Measurements from ENCODE around the gene KIF2C. TPM values are rescaled to one million over a fixed set of nuclear protein-coding genes. Genes with fewer than 3 reads are reported as not detected.

Gene KIF2C
- total RNA-seq, 1 experiment from 2014 or later, result 92.6 TPM

DNA sequence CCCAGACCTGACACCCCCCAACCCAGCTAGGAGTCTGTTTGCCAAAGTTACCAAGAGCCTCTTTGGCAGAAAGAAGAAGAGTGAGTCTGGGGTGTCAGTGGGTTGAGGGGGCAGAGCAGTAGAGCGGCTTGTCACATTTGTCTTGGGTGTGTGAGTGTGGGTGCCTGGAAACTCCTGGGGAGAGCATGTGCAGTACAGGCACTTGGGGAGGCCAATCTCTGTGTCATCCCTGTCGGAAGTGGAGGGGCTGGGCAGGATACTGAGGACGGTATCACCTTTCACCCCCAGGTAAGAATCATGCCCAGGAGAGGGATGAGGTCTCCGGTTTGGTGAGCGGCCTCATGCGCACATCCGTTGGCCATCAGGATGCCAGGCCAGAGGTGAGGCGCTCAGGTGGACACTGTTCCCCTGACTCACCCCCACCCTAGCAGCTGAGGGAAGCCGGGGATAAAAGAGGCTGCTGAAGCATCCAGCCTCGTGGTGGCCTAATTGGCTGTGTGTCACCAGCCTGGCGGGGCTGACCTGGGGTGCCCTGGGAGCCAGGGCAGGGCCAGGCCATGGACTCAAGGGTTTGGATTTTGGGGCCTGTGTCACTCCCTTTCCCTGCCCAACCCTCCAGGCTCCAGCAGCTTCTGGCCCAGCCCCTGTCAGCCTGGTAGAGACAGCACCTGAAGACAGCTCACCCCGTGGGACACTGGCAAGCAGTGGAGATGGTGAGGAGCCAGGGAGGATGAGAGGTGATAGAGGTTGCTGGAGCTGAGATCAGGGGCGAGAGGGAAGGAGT lies 63.9 kb downstream of the KIF2C start:
- H3K27ac ChIP-seq (ENCODE audit: low read depth, low read length), result peak overlapping the region; percentile 25; the same call in 1 of the 2 replicates
- H3K79me2 ChIP-seq (ENCODE audit: insufficient read depth, low read length), result peaks cover 51% of the 10 kb centered on the region
- H2AFZ ChIP-seq (ENCODE audit: low read depth, low read length, poor library complexity, severe bottlenecking), result no peak overlapping the region
- BruUV-seq (replicated peaks), result no TSS peak
- intact Hi-C loops (cut with micrococcal nuclease), result no loop called here
- ChIA-PET RAD21 (ENCODE audit: low non-redundant PET in 1 of 2, low total read pairs in 2 of 2, uncharacterized antibody in 2 of 2, unreplicated experiment in 2 of 2) (no interaction called here), CTCF (no interaction called here), POLR2A (interaction anchor here (0.6 kb wide), 1 partner anchor 14 kb away, joined by 3 read pairs; no protein-coding TSS in a partner anchor)
- no peaks in the 10 kb centered on the region for H3K9me3 ChIP-seq (ENCODE audit: control insufficient read depth in 1 of 2, insufficient read depth in 1 of 2, low read depth in 1 of 2, low read length in 2 of 2)
- ATAC-seq, result no peak
- peaks cover 41 to 91% of the 10 kb centered on the region in 2 experiments for H3K4me1 ChIP-seq (ENCODE audit: control insufficient read depth in 1 of 2, insufficient read depth in 2 of 2, low read length in 2 of 2)
- H3K27me3 ChIP-seq (ENCODE audit: insufficient read depth, low read length), result no peaks in the 10 kb centered on the region
- no peak overlapping the region for H3K4me3 ChIP-seq (replicated peaks in 1 of 2; ENCODE audit: low read depth in 1 of 2, low read length in 2 of 2)
- peaks cover 3 to 46% of the 10 kb centered on the region in 2 experiments; a peak in 3 of 4 replicates for H3K36me3 ChIP-seq (ENCODE audit: control insufficient read depth in 1 of 2, insufficient read depth in 2 of 2, low read length in 2 of 2)
- H3K9me2 ChIP-seq (ENCODE audit: insufficient read depth), result no peaks in the 10 kb centered on the region
- DNase-seq (ENCODE audit: low read depth, low spot score), result no peak
- TF ChIP-seq, protein P1, sequence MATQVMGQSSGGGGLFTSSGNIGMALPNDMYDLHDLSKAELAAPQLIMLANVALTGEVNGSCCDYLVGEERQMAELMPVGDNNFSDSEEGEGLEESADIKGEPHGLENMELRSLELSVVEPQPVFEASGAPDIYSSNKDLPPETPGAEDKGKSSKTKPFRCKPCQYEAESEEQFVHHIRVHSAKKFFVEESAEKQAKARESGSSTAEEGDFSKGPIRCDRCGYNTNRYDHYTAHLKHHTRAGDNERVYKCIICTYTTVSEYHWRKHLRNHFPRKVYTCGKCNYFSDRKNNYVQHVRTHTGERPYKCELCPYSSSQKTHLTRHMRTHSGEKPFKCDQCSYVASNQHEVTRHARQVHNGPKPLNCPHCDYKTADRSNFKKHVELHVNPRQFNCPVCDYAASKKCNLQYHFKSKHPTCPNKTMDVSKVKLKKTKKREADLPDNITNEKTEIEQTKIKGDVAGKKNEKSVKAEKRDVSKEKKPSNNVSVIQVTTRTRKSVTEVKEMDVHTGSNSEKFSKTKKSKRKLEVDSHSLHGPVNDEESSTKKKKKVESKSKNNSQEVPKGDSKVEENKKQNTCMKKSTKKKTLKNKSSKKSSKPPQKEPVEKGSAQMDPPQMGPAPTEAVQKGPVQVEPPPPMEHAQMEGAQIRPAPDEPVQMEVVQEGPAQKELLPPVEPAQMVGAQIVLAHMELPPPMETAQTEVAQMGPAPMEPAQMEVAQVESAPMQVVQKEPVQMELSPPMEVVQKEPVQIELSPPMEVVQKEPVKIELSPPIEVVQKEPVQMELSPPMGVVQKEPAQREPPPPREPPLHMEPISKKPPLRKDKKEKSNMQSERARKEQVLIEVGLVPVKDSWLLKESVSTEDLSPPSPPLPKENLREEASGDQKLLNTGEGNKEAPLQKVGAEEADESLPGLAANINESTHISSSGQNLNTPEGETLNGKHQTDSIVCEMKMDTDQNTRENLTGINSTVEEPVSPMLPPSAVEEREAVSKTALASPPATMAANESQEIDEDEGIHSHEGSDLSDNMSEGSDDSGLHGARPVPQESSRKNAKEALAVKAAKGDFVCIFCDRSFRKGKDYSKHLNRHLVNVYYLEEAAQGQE (IDR thresholded peaks at IDR 0.05; ENCODE audit: low read depth), result no peak
- TF ChIP-seq EGR1 (IDR thresholded peaks at IDR 0.05; ENCODE audit: low read depth) (no peak), SRF (IDR thresholded peaks at IDR 0.05; ENCODE audit: low read depth) (no peak), POLR2A (IDR thresholded peaks at IDR 0.05; ENCODE audit: borderline replicate concordance, extremely low read depth, insufficient read depth, insufficient read length) (no peak), EZH2 (IDR thresholded peaks at IDR 0.05) (no peak), JUND (IDR thresholded peaks at IDR 0.05) (no peak), EZH2phosphoT487 (IDR thresholded peaks at IDR 0.05; ENCODE audit: borderline replicate concordance) (no peak), CBX3 (IDR thresholded peaks at IDR 0.05; ENCODE audit: low read depth) (no peak), ZNF274 (IDR thresholded peaks at IDR 0.05; ENCODE audit: low read depth, low read length) (no peak), SP1 (IDR thresholded peaks at IDR 0.05; ENCODE audit: low read depth) (no peak), RAD21 (IDR thresholded peaks at IDR 0.05; ENCODE audit: low read depth) (no peak), TCF7L2 (IDR thresholded peaks at IDR 0.05; ENCODE audit: borderline replicate concordance, extremely low read depth, insufficient read depth, insufficient read length) (no peak), CEBPB (IDR thresholded peaks at IDR 0.05; ENCODE audit: low read depth) (no peak), ELF1 (IDR thresholded peaks at IDR 0.05; ENCODE audit: borderline replicate concordance, low read depth) (no peak), FOSL1 (IDR thresholded peaks at IDR 0.05; ENCODE audit: low read depth) (no peak), ZFX (IDR thresholded peaks at IDR 0.05) (no peak)
- TF ChIP-seq, protein P2, sequence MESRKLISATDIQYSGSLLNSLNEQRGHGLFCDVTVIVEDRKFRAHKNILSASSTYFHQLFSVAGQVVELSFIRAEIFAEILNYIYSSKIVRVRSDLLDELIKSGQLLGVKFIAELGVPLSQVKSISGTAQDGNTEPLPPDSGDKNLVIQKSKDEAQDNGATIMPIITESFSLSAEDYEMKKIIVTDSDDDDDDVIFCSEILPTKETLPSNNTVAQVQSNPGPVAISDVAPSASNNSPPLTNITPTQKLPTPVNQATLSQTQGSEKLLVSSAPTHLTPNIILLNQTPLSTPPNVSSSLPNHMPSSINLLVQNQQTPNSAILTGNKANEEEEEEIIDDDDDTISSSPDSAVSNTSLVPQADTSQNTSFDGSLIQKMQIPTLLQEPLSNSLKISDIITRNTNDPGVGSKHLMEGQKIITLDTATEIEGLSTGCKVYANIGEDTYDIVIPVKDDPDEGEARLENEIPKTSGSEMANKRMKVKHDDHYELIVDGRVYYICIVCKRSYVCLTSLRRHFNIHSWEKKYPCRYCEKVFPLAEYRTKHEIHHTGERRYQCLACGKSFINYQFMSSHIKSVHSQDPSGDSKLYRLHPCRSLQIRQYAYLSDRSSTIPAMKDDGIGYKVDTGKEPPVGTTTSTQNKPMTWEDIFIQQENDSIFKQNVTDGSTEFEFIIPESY (IDR thresholded peaks at IDR 0.05; ENCODE audit: extremely low read depth, insufficient replicate concordance, low read length), result no peak
- TF ChIP-seq, protein P3, sequence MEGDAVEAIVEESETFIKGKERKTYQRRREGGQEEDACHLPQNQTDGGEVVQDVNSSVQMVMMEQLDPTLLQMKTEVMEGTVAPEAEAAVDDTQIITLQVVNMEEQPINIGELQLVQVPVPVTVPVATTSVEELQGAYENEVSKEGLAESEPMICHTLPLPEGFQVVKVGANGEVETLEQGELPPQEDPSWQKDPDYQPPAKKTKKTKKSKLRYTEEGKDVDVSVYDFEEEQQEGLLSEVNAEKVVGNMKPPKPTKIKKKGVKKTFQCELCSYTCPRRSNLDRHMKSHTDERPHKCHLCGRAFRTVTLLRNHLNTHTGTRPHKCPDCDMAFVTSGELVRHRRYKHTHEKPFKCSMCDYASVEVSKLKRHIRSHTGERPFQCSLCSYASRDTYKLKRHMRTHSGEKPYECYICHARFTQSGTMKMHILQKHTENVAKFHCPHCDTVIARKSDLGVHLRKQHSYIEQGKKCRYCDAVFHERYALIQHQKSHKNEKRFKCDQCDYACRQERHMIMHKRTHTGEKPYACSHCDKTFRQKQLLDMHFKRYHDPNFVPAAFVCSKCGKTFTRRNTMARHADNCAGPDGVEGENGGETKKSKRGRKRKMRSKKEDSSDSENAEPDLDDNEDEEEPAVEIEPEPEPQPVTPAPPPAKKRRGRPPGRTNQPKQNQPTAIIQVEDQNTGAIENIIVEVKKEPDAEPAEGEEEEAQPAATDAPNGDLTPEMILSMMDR (IDR thresholded peaks at IDR 0.05 in 2 of 3, conservative IDR thresholded peaks at IDR 0.05 in 1 of 3; ENCODE audit: borderline replicate concordance in 1 of 3, insufficient read depth in 1 of 3, low read depth in 2 of 3, low read length in 2 of 3), result no peak
- TF ChIP-seq, protein P4, sequence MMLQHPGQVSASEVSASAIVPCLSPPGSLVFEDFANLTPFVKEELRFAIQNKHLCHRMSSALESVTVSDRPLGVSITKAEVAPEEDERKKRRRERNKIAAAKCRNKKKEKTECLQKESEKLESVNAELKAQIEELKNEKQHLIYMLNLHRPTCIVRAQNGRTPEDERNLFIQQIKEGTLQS (IDR thresholded peaks at IDR 0.05), result no peak
- TF ChIP-seq, protein P5, sequence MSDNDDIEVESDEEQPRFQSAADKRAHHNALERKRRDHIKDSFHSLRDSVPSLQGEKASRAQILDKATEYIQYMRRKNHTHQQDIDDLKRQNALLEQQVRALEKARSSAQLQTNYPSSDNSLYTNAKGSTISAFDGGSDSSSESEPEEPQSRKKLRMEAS (IDR thresholded peaks at IDR 0.05), result no peak
- no peak overlapping the region; the same call in 1 of the 2 replicates for H3K9ac ChIP-seq (ENCODE audit: low read length)
- peak overlapping the region; percentile 93 for H3K4me2 ChIP-seq (ENCODE audit: low read length)
- no peaks in the 10 kb centered on the region for H4K20me1 ChIP-seq (ENCODE audit: insufficient read depth)
